ENCODE measurements around the gene PDE6H. TPM values are rescaled to one million over a fixed set of nuclear protein-coding genes. Genes with fewer than 3 reads are reported as not detected.
A peak's percentile ranks its signal among the peaks of the same experiment; 100 is the strongest.

PDE6H gene
- total and polyA plus RNA-seq, 2 donors from 2014 or later: not detected

DNA sequence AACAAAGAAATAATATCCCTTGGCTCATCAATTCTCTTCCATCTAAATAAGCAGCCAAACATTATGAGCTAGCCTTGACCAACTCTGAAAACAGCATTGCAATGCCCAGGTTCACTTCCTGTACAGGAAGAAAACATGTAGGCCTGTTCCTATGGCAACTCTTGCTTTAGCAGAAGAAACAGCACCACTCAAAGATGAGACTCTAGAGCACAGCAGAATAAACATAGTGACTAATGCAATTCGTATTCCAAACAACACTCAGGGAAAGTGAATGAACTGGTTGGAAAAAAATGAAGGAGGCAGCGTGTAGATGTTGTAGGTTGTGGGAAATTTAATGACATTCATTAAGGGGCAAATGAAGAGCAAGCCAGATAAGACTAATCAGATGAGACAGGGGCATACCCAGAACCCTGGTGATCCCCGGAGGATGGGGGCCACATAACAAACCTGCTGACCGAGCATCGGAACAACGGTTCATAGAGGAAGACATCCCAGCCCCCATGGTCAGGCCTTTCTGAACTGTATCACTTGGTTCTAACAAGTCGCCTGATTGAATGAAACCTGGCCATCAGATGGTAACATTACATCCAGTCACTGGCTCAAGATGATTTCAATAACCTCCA, 20.4 kb upstream of the PDE6H start:
- Histone ChIP-seq H3K27ac (ENCODE audit: low read depth in 2 of 2, low read length in 2 of 2) (peak overlapping the region in 1 of 2 donors; percentile 79), H3K36me3 (ENCODE audit: control insufficient read depth in 2 of 3, insufficient read depth in 3 of 3, low read length in 3 of 3) (no peaks in the 10 kb centered on the region), H3K4me3 (ENCODE audit: low read length in 3 of 3) (no peak overlapping the region), H3K9ac (ENCODE audit: low read length in 3 of 3) (no peak overlapping the region), H3K9me3 (ENCODE audit: control insufficient read depth in 2 of 3, insufficient read depth in 1 of 3, low read length in 3 of 3) (no peaks in the 10 kb centered on the region), H3K4me1 (ENCODE audit: control insufficient read depth in 2 of 3, insufficient read depth in 2 of 3, low read depth in 1 of 3, low read length in 3 of 3) (peaks cover 9 to 37% (median 16%) of the 10 kb centered on the region in 3 donors), H3K27me3 (ENCODE audit: control insufficient read depth, insufficient read depth, low read length) (no peaks in the 10 kb centered on the region)
- no peak for TF ChIP-seq CTCF (IDR thresholded peaks at IDR 0.05; ENCODE audit: borderline replicate concordance, extremely low read depth, insufficient read depth)
- intact Hi-C loops (cut with DNase I): no loop called here
- FAIRE-seq (peak; percentile 83), DNase-seq (peak in 1 of 5 donors; percentile 47)

- Histone ChIP-seq H3K9me3 (ENCODE audit: control insufficient read depth in 2 of 3, insufficient read depth in 1 of 3, low read length in 3 of 3) (no peaks in the 10 kb centered on the region), H3K27ac (ENCODE audit: low read depth in 2 of 2, low read length in 2 of 2) (peak overlapping the region in 1 of 2 donors; percentile 43), H3K9ac (ENCODE audit: low read length in 3 of 3) (no peak overlapping the region), H3K36me3 (ENCODE audit: control insufficient read depth in 2 of 3, insufficient read depth in 3 of 3, low read length in 3 of 3) (no peaks in the 10 kb centered on the region), H3K27me3 (ENCODE audit: control insufficient read depth, insufficient read depth, low read length) (no peaks in the 10 kb centered on the region), H3K4me1 (ENCODE audit: control insufficient read depth in 2 of 3, insufficient read depth in 2 of 3, low read depth in 1 of 3, low read length in 3 of 3) (peaks cover 5 to 25% (median 10%) of the 10 kb centered on the region in 3 donors), H3K4me3 (ENCODE audit: low read length in 3 of 3) (no peak overlapping the region)
- intact Hi-C loops (cut with DNase I): no loop called here
- FAIRE-seq (no peak), DNase-seq (no peak)
- TF ChIP-seq CTCF (IDR thresholded peaks at IDR 0.05; ENCODE audit: borderline replicate concordance, extremely low read depth, insufficient read depth): no peak
Measured at GRCh38 chr12:14953752-14954151, 19.1 kb upstream of the PDE6H start.

- TF ChIP-seq CTCF (IDR thresholded peaks at IDR 0.05; ENCODE audit: borderline replicate concordance, extremely low read depth, insufficient read depth): no peak
- FAIRE-seq: no peak
- Histone ChIP-seq H3K4me1 (ENCODE audit: control insufficient read depth in 2 of 3, insufficient read depth in 2 of 3, low read depth in 1 of 3, low read length in 3 of 3) (peaks cover 0 to 20% (median 10%) of the 10 kb centered on the region in 3 donors), H3K4me3 (ENCODE audit: low read length in 3 of 3) (no peak overlapping the region), H3K27ac (ENCODE audit: low read depth in 2 of 2, low read length in 2 of 2) (peak overlapping the region in 1 of 2 donors; percentile 43), H3K36me3 (ENCODE audit: control insufficient read depth in 2 of 3, insufficient read depth in 3 of 3, low read length in 3 of 3) (no peaks in the 10 kb centered on the region), H3K27me3 (ENCODE audit: control insufficient read depth, insufficient read depth, low read length) (no peaks in the 10 kb centered on the region), H3K9ac (ENCODE audit: low read length in 3 of 3) (no peak overlapping the region), H3K9me3 (ENCODE audit: control insufficient read depth in 2 of 3, insufficient read depth in 1 of 3, low read length in 3 of 3) (no peaks in the 10 kb centered on the region)
- intact Hi-C loops (cut with DNase I): no loop called here
- no peak for DNase-seq
Measured at GRCh38 chr12:14954269-14954668, 18.6 kb upstream of the PDE6H start.

Measured in kidney (tissue), 14 donors.